HG02852 (cell line): ENCODE results near the gene SETD1B.
A peak's percentile ranks its signal among the peaks of the same experiment; 100 is the strongest.
"Not testable (repeated sequence)": the region's sequence is repeated elsewhere in the genome, so short reads cannot be mapped to it uniquely, and the experiment has no call there.

Experiments used
- ATAC-seq: cut with Tn5 transposase; IDR thresholded peaks from one replicate; pipeline ENCODE4 v1.9.1; 2021; ENCODE audit warnings: mild to moderate bottlenecking, moderate library complexity; ENCODE audit not compliant: unreplicated experiment

SETD1B gene

DNA sequence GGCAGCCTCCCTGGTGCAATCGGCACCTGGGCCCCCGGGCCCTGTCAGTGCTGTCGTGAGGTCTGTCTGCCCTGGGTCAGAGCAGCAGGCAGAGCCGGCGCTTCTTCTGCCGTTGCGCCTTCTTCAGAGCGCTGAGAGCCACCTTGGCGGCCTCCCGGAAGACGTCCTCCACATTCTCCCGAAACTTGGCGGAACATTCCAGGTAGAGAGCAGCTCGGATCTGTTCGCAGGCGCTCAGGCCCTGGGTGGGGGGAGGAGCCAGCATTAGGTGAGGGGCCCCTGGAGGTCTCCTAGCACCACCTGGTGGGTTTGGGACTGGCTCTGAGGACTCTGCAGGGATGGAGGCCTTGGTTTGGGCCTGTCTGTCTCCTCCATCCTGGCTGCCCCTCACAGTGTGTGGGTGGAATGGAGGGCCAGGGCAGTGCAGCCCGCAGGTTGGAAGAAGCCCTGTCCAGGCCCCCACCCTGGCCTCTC, 24.4 kb upstream of the SETD1B start:
- no peak for ATAC-seq

GRCh38 chr12:121780429-121780828, 23.4 kb upstream of the SETD1B start:
- no peak for ATAC-seq

GRCh38 chr12:121781484-121781997, 22.3 kb upstream of the SETD1B start:
- peak; percentile 9 for ATAC-seq

DNA sequence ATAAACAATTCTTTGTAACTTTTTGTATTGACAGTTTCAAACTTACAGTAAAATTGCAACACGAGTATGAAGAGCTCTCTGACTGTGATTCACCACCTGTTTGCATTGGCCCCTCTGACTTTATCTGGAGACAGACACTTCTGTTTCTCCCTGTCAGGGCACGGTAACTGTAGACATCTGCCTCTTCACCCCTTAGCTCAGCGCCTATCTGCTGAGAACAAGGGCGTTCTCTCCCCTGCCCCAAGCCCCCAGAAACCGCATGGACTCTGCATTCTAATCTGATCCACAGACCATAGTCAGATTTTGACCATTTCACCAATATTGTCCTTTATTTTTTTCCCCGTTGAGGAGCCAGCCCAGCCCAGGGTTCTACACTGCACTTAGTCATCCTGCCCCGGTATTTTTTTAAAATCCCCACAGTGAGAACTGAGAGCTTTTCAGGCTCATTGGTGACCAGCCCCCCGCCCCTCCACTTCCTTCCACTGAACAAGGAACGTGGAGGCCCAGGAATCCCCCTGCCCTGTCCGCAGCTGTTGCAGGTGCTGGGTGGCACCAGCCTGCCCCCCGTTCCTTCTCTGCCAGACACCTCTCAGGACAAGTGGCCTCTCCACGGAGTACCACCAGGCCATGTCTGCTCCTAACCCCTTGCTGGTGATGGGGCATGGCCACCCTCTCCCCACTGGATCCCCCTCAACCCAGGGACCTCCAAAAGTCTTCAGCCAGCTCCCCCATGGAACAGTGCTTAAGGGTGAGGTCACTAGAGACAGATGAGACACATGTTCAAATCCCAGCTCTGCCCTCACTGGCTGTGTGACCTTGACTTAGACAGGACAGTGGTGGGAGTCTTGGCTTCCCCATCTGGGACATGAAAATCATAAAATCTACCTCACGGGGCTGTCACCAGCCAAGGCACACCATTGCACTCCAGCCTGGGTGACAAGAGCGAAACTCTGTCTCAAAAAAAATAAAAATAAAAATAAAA, 21.5 kb upstream of the SETD1B start:
- ATAC-seq = peak; percentile 54

DNA sequence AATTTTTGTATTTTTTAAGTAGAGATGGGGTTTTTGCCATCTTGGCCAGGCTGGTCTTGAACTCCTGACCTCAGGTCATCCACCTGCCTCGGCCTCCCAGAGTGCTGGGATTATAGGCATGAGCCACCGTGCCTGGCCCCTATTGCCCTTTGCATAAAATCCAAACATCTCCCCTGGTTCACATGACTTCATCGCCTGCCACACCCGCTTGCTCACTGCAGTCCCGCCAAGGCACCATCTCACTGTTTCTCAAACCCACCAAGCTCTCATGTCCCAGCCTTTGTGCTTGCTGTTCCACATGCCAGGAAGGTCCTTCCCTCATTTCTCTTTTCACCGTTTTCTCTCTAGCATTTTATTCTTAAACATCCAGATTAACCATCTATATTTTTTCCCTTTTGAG, 20.0 kb upstream of the SETD1B start:
- no peak for ATAC-seq

DNA sequence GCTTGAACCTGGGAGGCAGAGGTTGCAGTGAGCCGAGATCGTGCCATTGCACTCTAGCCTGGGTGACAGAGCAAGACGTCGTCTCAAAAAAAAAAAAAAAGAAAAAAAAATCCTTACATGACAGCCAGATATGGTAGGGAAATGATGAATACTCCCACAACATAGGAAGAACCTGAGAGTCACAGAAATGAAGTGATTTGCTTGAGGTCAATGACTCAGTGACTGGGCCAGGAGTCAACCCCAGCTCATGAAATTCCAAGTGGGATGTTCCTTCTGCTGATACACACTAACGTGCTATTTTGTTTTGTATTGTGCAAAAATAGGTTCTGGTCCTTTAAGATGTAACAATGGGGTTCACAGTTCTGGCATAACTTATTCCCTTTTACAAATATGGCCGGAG, 19.3 kb upstream of the SETD1B start:
- no peak for ATAC-seq

DNA sequence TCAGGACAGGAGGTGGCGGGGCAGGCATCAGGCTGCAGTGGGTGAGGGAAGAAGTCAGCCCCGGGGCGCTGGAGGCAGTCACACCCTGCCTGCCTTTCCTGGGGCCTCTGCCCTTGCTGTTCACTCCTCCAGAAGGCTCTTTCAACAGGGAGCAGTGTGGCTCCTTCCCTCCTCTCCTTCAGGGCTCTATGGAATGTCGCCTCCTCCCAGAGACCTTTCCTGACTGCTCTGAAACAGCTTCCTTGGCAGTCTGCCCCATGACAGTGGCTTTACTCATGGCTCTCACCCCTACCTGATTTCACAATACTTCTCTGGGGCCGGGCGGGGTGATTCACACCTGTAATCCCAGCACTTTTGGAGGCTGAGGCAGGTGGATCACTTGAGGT, 17.4 kb upstream of the SETD1B start:
- no peak for ATAC-seq

DNA sequence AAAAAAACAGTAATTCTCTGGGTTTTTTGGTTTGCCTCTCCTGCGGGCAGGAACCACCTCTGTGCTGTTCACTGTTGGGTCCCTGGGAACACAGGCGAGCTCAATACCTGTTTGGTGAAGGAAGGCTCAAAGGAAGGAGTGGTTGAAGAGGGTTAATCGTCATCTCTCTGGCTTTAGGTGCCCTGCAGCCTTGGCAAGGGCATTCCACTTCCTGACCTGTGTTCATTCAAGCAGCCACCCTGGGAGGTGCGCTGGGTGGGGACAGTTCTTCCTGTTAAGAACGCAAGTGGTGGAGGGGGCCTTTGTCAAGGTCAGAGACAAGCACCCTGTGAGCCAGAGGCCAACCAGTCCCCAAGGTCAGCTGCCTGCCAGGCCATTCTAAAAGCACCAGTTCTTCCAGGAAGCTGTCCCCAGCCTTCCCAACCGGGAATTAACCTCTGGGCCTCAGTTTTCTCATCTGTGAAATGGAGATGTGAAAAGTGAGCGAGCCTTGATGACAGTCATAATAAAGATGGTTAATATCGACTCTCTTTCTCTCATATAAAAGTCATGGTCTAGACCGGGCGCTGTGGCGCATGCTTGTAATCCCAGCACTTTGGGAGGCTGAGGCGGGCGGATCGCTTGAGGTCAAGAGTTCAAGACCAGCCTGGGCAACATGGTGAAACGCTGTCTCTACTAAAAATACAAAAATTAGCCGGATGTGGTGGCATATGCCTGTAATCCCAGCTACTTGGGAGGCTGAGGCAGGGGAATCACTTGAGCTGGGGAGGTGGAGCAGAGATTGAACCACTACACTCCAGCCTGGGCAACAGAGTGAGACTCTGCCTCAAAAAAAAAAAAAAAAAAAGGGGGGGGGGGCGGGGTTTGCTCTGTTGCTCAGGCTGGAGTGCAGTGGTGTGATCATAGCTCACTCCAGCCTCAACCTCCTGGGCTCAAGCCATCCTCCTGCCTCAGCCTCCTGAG, 16.5 kb upstream of the SETD1B start:
- no peak for ATAC-seq

DNA sequence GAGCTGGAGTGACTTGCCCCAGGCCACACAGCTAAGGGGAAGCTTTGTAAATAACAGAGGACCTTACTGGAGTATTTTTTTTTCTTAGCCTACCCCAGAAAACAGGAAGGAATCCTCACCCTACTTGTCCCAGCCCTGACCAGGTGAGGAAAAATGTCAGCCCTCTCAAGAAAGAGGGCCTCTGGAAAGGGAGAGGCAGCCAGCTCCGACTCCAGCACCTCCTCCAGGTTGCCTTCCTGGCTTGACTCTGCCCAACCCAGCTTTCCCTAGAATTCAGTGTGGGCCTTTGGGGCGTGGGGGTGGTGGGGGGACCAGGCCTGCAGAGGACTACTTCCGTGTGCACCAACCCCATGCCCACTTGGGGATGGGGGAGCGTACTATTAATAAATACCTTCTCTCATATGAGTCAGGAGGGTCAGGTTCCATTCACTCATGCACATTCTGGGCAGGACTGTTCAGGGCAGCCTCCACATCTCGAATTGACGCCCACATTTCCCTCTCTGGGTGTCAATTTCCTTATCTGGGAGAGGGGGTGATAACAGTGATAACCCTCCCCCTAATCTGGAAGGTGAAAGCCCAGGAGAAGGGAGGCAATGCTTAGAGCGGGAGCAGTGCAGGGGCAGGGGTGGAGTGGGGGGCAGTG, 15.5 kb upstream of the SETD1B start:
- no peak for ATAC-seq

DNA sequence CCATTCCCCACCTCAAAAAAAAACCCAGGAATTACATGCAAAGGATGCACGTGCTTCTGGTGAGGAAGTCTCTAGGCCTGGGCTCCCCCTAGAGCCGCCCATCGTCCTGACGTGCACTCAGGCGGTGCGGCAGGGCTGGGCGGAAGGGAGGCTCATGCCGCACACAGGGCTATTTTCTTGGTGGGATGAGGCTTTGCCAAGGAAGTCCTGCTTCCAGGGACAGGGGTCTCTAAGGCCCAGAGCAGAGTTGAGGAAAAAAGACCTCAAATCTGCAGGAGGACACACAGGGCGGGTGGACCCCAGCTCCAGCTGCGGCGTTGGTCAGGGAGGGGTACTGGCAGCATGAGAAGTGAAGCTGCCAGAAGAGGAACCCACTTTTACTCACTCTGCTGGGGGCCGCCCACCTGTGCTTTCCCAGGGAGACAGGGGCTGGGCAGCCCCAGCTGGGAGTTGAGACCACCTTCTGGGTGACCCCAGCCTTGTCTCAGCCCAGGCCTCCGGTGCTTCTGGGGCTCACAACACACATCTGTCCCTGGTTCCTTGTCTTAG, 14.5 kb upstream of the SETD1B start:
- no peak for ATAC-seq

DNA sequence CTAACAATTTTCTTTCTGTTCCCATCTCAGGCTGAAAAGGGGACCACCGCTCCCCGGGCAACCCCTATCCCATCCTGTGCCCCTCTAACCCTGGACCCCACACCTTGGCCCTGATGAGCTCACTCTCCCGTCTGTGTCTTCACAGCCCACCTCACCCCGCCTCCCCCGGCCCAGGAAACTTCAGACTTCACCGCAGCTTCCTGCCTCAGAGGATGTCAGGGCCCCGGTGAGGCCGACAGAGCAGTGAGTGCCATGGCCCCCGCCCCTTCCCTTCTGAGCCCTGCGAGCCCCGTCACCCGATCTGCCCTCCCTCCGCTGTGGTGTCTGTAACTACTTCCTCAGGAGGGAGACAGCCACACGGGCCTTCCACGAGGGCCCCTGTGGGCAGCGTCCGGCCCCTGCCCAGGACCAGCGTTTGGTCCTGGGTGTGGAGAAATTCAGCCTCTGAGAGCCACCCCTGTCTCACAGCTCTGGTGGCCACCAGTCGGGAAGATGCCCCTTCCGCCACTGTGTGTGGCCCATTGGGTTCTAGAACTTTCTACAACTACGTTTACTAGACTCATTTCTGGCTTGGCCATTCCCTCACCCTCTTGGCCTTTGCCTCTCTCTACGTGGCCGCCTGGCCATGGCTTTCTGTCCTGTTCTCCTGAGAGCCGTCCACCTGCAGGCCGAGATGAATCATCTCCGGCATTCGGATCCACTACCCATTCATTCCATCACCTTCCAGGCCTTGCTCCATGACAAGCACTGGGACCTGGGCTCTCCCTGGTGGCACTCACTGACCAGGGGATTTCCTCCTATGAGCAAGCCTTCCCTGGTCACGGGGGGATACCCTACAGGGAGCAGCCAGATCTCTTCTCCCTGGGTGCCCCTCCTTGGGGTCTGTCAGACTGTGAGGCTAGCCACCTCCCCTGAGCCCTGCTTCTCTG, 13.7 kb upstream of the SETD1B start:
- peak; percentile 39 for ATAC-seq

GRCh38 chr12:121790785-121791184, 13.0 kb upstream of the SETD1B start:
- not testable (repeated sequence) for ATAC-seq

- no peak for ATAC-seq
These were observed 11.9 kb upstream of the SETD1B start for GRCh38 chr12:121791671-121792551.

- no peak for ATAC-seq
These were observed 11.0 kb upstream of the SETD1B start for GRCh38 chr12:121792607-121793439.

DNA sequence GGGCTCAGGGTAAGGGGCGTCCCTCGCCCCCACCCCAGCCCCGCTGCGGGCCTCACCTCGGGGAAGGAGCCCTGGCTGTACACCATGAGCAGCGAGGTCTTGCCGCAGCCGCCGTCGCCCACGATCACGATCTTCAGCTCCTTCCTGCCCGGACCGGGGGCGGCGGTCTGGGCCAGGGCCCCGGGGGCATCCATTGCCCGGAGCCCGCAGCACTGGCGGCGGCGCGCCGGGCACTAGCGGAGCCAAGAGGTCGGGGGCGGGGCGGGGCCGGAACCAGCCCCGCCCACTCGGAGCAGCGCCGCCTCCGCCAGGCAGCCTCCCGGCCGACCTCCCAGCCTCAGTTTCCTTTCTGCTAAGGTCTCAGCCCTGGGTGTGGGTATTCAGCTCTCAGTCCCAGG, 10.4 kb upstream of the SETD1B start, which contains the start of gene RHOF:
RHOF (minus strand) TSS at position 249 of the 398 bp plus-strand sequence; CDS start at position 194, 55 bp downstream.
- peak; percentile 14 for ATAC-seq

DNA sequence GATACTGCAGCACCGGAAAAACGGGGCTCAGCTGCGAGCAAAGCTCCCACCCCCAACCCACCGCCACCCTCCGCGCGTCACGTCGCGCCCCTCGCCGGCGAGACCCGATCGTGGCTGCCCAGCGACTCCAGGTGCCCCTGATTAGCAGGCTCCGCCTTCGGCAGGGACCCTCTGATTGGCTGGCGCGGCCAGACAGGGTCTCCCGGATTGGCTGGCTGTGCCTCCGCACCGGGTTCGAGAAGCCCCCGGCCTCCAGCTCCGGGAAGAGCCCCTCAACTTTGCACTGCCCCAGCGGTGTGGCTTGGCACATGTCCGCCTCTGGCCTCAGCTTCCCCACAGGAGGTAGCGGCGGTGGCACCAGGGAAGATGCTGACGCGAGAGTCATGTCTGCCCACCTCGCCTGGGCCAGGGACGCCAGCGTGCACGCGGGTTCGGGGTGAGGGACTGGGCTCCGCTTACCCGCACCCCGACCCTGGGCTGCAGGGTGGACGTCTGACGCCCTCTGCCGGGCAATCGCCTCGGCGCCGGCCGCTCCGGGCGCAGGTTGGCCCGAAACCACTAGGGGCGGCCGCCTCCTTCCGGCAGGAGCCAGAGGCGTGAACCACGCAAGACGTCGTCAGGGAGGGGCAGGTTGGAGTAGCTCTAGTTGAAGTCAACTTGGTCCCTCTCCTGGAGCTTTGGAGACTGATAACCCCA, 9.8 kb upstream of the SETD1B start:
- ATAC-seq = peak; percentile 45
